B cell (primary cell): ENCODE results near the gene NEGR1. TPM values are rescaled to one million over a fixed set of nuclear protein-coding genes. Genes with fewer than 3 reads are reported as not detected.

ENCODE experiments used
- ATAC-seq: fragments of 200-7000 bp; cut with Tn5 transposase; one replicate; pipeline ENCODE4 v1.10.0; 2021; ENCODE audit warnings: low read depth, mild to moderate bottlenecking, moderate number of reproducible peaks, moderate library complexity
- CTCF ChIA-PET: fragments of 350-600 bp; sonication (Branson Sonifier 250); formaldehyde crosslinking; loops from one replicate; lab custom pipeline; 2021; ENCODE audit warnings: antibody characterized with exemption, inconsistent platforms; lab: Charles Lee
- POLR2A ChIA-PET: fragments of 350-600 bp; sonication (Branson Sonifier 250); formaldehyde crosslinking; loops from one replicate; lab custom pipeline; 2021; ENCODE audit warnings: antibody characterized with exemption; lab: Charles Lee
- DNase-seq: peaks from one replicate; pipeline ENCODE4 v3.0.0; 2013
- H2AFZ ChIP-seq: 2 replicates; pipeline ENCODE4 v1.6.1; 2012; ENCODE audit warnings: mild to moderate bottlenecking, low read depth, low read length; ENCODE audit not compliant: insufficient read depth, poor library complexity, severe bottlenecking
- H3K27ac ChIP-seq, 2 donors: 1 replicate in 1 of 2; 2 replicates in 1 of 2; pipeline ENCODE4 v1.5.1; 2012 to 2013; ENCODE audit warnings: low read length in 2 of 2, mild to moderate bottlenecking in 2 of 2, moderate library complexity in 1 of 2
- H3K27me3 ChIP-seq, 4 experiments: fragments of 200-600 bp in 1 of 4; sonication (generic) in 1 of 4; replicated peaks in 1 of 4; 1 replicate in 2 of 4; 2 replicates in 2 of 4; pipeline versions ENCODE4 v1.6.1 to v1.7.0; 2013 to 2016; ENCODE audit warnings: low read length in 3 of 4, mild to moderate bottlenecking in 2 of 4, mixed read lengths in 1 of 4, moderate library complexity in 1 of 4; ENCODE audit not compliant: insufficient read depth in 4 of 4, control insufficient read depth in 3 of 4; ENCODE audit errors: control extremely low read depth in 1 of 4
- H3K36me3 ChIP-seq, 2 experiments: replicated peaks in 1 of 2; 1 replicate in 1 of 2; 2 replicates in 1 of 2; pipeline versions ENCODE4 v1.6.1 to v1.7.1; 2013; ENCODE audit warnings: low read length in 1 of 2; ENCODE audit not compliant: insufficient read depth in 2 of 2, control insufficient read depth in 1 of 2; ENCODE audit errors: control extremely low read depth in 1 of 2, extremely low read depth in 1 of 2
- H3K4me1 ChIP-seq, 2 donors: fragments of 200-600 bp in 1 of 2; sonication (generic) in 1 of 2; 1 replicate in 1 of 2; 2 replicates in 1 of 2; pipeline versions ENCODE4 v1.5.1 to v1.6.1; 2013 to 2017; ENCODE audit warnings: low read length in 2 of 2; ENCODE audit not compliant: control insufficient read depth in 2 of 2, insufficient read depth in 2 of 2
- H3K4me2 ChIP-seq: replicated peaks from 2 replicates; pipeline ENCODE3; 2012; ENCODE audit warnings: mild to moderate bottlenecking, low read depth, low read length; ENCODE audit not compliant: poor library complexity, severe bottlenecking
- H3K4me3 ChIP-seq, 5 experiments: fragments of 200-600 bp in 1 of 5; sonication (generic) in 1 of 5; 1 replicate in 3 of 5; 2 replicates in 2 of 5; pipeline versions ENCODE4 v1.5.1 to v1.7.0; 2011 to 2016; ENCODE audit warnings: low read length in 4 of 5, mild to moderate bottlenecking in 4 of 5, low read depth in 2 of 5, control low read depth in 1 of 5, moderate library complexity in 1 of 5; ENCODE audit not compliant: insufficient read depth in 1 of 5; ENCODE audit errors: control extremely low read depth in 1 of 5, extremely low read depth in 1 of 5
- H3K79me2 ChIP-seq: fragments of 200-600 bp; sonication (generic); one replicate; pipeline ENCODE4 v1.6.0; 2016; ENCODE audit warnings: low read length; ENCODE audit not compliant: control insufficient read depth, insufficient read depth
- H3K9ac ChIP-seq: fragments of 200-600 bp; sonication (generic); 2 replicates; pipeline ENCODE4 v1.6.1; 2017; ENCODE audit warnings: mild to moderate bottlenecking, low read length, moderate library complexity
- H3K9me3 ChIP-seq, 3 donors: one replicate each; pipeline versions ENCODE4 v1.6.1 to v1.7.1; 2013; ENCODE audit warnings: low read length in 2 of 3; ENCODE audit not compliant: control insufficient read depth in 2 of 3, insufficient read depth in 1 of 3; ENCODE audit errors: control extremely low read depth in 1 of 3
- H4K20me1 ChIP-seq: 2 replicates; pipeline ENCODE4 v1.6.0; 2012; ENCODE audit warnings: mild to moderate bottlenecking, low read length; ENCODE audit not compliant: insufficient read depth, control insufficient read depth, poor library complexity, severe bottlenecking
- H3K27ac Mint-ChIP-seq: one replicate; pipeline ENCODE4 v1.8.0; 2021; ENCODE audit warnings: mixed read lengths
- H3K27me3 Mint-ChIP-seq: one replicate; pipeline ENCODE4 v1.8.0; 2021; ENCODE audit warnings: mixed read lengths
- H3K4me1 Mint-ChIP-seq: one replicate; pipeline ENCODE4 v1.8.0; 2021; ENCODE audit warnings: mixed read lengths
- H3K4me3 Mint-ChIP-seq: one replicate; pipeline ENCODE4 v1.8.0; 2021; ENCODE audit warnings: mixed read lengths
- H3K9me3 Mint-ChIP-seq: one replicate; pipeline ENCODE4 v1.8.0; 2022; ENCODE audit warnings: mixed read lengths; ENCODE audit not compliant: insufficient read depth
- CTCF ChIP-seq: fragments of 200-600 bp; IDR thresholded peaks from one replicate; pipeline ENCODE4 v1.8.0; 2022; ENCODE audit warnings: antibody characterized with exemption, mild to moderate bottlenecking
- EZH2 ChIP-seq: IDR thresholded peaks from 2 replicates; pipeline ENCODE4 v1.6.1; 2012; ENCODE audit warnings: borderline replicate concordance, low read depth, mild to moderate bottlenecking, moderate library complexity, low read length; ENCODE audit not compliant: insufficient read depth, poor library complexity, severe bottlenecking
- WGBS: methylation state at CpG from one replicate; pipeline ENCODE4 v1.1.5; 2013; ENCODE audit warnings: missing lambda C conversion rate; ENCODE audit not compliant: insufficient coverage; 5-methylcytosine and 5-hydroxymethylcytosine counted together
- intact Hi-C: fragments of 100-400 bp; cut with micrococcal nuclease; formaldehyde crosslinking; loops from one replicate; pipeline ENCODE4 v1.10.0; 2022
- polyA plus RNA-seq: library from polyadenylated mRNA; depleted of rRNA; stranded (reverse); fragments of >200 nt; gene quantifications from 2 replicates; pipeline ENCODE4 v1.2.3, GENCODE V29; 2012
- total RNA-seq, 2 donors: library from RNA; stranded (reverse); fragments of 120-200 nt in 1 of 2; gene quantifications; 1 replicate in 1 of 2; 2 replicates in 1 of 2; pipeline versions ENCODE4 v1.2.3 to v1.2.4, GENCODE V29; 2013 to 2022

NEGR1 gene
- total and polyA plus RNA-seq, 2 donors (not counting 1 experiment from before 2014, with no cell fraction given), result 0.01 TPM; not detected in 1

GRCh38 chr1:72280711-72281110 lies 1.6 kb downstream of the NEGR1 start:
- H3K4me1 Mint-ChIP-seq, result peaks cover 15% of the 10 kb centered on the region
- no peak for DNase-seq
- no peak overlapping the region for H3K27ac ChIP-seq
- H3K4me3 ChIP-seq, result no peak overlapping the region
- TF ChIP-seq CTCF (no peak), EZH2 (no peak)
- H4K20me1 ChIP-seq, result no peaks in the 10 kb centered on the region
- peaks cover 18% of the 10 kb centered on the region for H3K27me3 Mint-ChIP-seq
- peaks cover 0 to 13% (median 9%) of the 10 kb centered on the region in 4 experiments for H3K27me3 ChIP-seq
- peak overlapping the region; percentile 87 for H3K4me3 Mint-ChIP-seq
- ATAC-seq, result no peak
- H3K9me3 ChIP-seq, result no peaks in the 10 kb centered on the region
- H3K79me2 ChIP-seq, result no peaks in the 10 kb centered on the region
- ChIA-PET CTCF (no interaction called here), POLR2A (no interaction called here)
- no peak overlapping the region for H2AFZ ChIP-seq
- no peak overlapping the region for H3K9ac ChIP-seq
- WGBS, result no CpG with 5 or more reads among the region's 1 CpG
- H3K27ac Mint-ChIP-seq, result no peak overlapping the region
- intact Hi-C loops, result no loop called here
- no peaks in the 10 kb centered on the region for H3K9me3 Mint-ChIP-seq
- no peak overlapping the region for H3K4me2 ChIP-seq
- H3K36me3 ChIP-seq, result no peaks in the 10 kb centered on the region
- peaks cover 25 to 26% of the 10 kb centered on the region in 2 donors for H3K4me1 ChIP-seq

GRCh38 chr1:72280131-72280530 lies 2.2 kb downstream of the NEGR1 start:
- ATAC-seq, result no peak
- POLR2A ChIA-PET, result no interaction called here
- Histone ChIP-seq H3K9ac (no peak overlapping the region), H3K4me2 (no peak overlapping the region), H3K79me2 (no peaks in the 10 kb centered on the region), H3K27ac (no peak overlapping the region), H3K27me3 (peaks cover 0 to 13% (median 9%) of the 10 kb centered on the region in 4 experiments), H3K36me3 (no peaks in the 10 kb centered on the region), H3K4me1 (peaks cover 25 to 26% of the 10 kb centered on the region in 2 donors), H3K9me3 (no peaks in the 10 kb centered on the region), H2AFZ (no peak overlapping the region), H4K20me1 (no peaks in the 10 kb centered on the region), H3K4me3 (no peak overlapping the region)
- Mint-ChIP-seq H3K27me3 (peaks cover 18% of the 10 kb centered on the region), H3K27ac (no peak overlapping the region), H3K4me1 (peaks cover 15% of the 10 kb centered on the region), H3K4me3 (no peak overlapping the region), H3K9me3 (no peaks in the 10 kb centered on the region)
- DNase-seq, result no peak
- intact Hi-C loops, result no loop called here
- CTCF ChIA-PET, result no interaction called here
- no peak for TF ChIP-seq CTCF
- no peak for TF ChIP-seq EZH2
